Measurements from ENCODE around the gene RPH3AL.
"Not testable (repeated sequence)": the region's sequence is repeated elsewhere in the genome, so short reads cannot be mapped to it uniquely, and the experiment has no call there.

Gene RPH3AL

DNA sequence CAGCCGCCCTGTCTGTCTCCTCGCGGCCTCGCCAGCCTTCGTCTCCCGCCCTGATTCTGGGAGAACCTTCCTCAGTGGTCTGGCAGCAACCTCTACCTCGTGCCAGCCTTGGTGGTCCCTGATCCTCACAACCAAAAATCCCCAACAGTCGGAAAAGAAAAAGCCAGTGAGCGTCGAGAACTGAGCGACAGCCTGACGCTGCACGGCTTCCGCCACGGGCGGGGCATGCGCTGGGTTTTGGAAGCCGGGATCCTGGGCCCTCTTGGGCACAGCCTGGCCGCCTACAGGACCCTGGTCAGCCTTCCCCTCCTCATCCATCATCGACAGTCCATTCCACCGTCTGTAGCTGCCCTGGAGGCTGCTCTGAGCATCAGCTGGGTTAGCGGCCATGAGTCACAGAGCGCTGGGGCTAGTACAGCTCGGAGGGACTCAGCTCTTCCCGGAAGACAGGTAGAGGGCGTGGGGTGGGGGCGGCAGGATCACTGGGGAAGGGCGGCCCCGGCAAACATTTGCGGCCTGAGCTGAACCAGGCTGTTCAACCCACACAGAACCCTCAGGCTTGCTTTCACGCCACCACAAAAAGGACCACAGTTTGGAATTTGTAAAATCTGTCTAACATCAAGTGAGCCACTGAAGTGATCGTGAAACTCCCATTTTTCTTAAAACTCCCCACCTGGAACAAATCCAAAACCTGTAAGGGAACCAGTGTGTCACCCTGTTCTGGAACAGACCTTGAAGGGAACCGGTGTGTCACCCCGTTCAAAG is 115.8 kb downstream of the RPH3AL start:
- H3K27ac ChIP-seq, result no peak overlapping the region
- TF ChIP-seq, protein P1, sequence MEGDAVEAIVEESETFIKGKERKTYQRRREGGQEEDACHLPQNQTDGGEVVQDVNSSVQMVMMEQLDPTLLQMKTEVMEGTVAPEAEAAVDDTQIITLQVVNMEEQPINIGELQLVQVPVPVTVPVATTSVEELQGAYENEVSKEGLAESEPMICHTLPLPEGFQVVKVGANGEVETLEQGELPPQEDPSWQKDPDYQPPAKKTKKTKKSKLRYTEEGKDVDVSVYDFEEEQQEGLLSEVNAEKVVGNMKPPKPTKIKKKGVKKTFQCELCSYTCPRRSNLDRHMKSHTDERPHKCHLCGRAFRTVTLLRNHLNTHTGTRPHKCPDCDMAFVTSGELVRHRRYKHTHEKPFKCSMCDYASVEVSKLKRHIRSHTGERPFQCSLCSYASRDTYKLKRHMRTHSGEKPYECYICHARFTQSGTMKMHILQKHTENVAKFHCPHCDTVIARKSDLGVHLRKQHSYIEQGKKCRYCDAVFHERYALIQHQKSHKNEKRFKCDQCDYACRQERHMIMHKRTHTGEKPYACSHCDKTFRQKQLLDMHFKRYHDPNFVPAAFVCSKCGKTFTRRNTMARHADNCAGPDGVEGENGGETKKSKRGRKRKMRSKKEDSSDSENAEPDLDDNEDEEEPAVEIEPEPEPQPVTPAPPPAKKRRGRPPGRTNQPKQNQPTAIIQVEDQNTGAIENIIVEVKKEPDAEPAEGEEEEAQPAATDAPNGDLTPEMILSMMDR (conservative IDR thresholded peaks at IDR 0.05), result no peak

DNA sequence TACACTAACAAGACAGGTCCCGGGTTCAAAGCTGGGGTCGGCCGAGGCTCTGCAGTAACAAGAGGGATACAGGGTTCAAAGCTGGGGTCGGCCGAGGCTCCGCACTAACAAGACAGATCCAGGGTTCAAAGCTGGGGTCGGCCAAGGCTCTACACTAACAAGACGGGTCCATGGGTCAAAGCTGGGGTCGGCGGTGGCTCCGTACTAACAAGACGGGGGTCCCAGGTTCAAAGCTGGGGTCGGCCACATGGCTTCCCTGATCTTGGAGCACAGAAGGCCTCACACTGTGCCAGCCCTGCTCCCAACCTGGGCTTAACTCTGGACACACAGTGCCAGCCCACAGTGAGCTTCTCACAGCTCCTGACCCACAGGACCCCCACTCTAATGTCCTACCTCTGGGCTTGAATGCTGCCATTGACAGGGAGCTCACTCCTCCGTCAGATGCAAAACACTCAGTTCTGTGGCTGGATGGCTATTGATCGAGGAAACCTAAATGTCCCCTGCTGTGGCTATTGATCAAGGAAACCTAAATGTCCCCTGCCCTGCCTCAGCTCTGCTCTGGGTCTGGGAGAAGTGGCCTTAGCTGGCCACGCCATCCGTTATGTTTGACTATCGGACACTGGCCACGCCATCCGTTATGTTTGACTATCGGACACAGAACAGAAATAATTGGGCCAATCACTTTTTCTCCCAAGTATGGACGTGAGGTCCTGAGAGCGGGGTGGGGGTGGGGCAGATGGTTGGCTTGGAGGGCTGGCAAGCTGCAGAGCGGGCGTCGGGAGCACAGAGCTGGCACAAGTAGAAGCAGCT is 116.6 kb downstream of the RPH3AL start:
- H3K27ac ChIP-seq, result no peak overlapping the region
- TF ChIP-seq, protein P1 (conservative IDR thresholded peaks at IDR 0.05), result no peak

DNA sequence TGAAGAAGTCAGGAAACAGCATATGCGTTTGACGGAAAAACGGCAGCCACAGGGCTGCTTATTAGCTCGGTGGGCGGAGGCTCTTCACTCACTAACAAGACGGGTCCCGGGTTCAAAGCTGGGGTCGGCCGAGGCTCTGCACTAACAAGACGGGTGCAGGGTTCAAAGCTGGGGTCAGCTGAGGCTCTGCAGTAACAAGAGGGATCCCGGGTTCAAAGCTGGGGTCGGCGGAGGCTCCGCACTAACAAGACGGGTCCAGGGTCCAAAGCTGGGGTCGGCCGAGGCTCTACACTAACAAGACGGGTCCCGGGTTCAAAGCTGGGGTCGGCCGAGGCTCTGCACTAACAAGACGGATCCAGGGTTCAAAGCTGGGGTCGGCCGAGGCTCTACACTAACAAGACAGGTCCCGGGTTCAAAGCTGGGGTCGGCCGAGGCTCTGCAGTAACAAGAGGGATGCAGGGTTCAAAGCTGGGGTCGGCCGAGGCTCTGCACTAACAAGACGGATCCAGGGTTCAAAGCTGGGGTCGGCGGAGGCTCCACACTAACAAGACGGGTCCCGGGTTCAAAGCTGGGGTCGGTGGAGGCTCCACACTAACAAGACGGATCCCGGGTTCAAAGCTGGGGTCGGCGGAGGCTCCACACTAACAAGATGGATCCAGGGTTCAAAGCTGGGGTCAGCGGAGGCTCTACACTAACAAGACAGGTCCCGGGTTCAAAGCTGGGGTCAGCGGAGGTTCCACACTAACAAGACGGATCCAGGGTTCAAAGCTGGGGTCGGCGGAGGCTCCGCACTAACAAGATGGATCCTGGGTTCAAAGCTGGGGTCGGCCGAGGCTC is 117.4 kb downstream of the RPH3AL start:
- not testable (repeated sequence) for H3K27ac ChIP-seq

DNA sequence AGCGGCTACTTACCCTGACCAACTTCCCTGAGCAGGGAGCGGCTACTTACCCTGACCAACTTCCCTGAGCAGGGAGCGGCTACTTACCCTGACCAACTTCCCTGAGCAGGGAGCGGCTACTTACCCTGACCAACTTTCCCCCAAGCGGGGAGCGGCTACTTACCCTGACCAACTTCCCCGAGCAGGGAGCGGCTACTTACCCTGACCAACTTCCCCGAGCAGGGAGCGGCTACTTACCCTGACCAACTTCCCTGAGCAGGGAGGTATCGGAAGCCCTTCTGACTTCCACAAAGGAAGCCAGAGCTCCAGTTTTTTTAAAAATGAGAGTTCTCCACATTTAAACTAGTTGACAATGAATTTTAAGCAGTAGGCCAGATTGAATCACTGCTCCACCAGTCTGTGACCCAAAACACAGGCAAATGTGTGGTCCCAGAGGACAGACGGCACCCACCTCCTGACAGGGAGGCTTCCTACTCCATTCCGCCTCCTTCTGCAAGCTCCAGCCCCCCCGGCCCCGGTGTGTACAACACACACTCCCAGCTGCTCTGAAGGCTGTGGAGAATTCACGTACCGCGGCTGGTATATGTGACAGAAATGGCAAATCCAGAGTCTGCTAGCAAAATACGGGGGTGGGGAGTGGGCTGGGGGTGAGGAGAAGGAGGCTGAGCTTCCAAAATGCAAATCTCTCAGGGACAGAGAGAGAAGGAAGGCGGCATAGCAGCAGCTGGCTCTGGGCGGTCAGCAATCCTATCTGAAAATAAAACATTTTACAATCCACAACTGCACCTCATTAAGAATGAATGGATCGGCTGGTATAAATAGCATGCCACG is 118.2 kb downstream of the RPH3AL start:
- H3K27ac ChIP-seq, result not testable (repeated sequence)

DNA sequence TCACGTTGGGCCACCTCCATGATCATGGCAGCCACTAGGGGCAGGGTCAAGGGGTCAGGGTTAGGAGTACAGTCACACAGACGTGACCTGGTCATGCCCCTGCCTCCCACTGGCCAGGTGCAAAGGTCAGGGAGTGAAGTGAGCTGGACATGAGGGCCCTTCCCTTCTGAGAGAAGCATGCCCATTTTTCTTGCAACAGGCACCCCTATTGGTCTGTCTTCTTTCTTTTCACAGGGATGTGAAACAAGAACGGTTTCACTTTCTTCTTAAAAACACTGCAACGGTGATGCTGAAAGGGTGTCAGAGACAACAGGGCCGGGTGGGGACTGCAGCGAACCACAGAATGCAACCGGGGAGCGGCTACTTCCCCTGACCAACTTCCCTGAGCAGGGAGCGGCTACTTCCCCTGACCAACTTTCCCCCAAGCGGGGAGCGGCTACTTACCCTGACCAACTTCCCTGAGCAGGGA is 119.1 kb downstream of the RPH3AL start:
- no peak overlapping the region for H3K27ac ChIP-seq
- TF ChIP-seq, protein P1 (conservative IDR thresholded peaks at IDR 0.05), result no peak

DNA sequence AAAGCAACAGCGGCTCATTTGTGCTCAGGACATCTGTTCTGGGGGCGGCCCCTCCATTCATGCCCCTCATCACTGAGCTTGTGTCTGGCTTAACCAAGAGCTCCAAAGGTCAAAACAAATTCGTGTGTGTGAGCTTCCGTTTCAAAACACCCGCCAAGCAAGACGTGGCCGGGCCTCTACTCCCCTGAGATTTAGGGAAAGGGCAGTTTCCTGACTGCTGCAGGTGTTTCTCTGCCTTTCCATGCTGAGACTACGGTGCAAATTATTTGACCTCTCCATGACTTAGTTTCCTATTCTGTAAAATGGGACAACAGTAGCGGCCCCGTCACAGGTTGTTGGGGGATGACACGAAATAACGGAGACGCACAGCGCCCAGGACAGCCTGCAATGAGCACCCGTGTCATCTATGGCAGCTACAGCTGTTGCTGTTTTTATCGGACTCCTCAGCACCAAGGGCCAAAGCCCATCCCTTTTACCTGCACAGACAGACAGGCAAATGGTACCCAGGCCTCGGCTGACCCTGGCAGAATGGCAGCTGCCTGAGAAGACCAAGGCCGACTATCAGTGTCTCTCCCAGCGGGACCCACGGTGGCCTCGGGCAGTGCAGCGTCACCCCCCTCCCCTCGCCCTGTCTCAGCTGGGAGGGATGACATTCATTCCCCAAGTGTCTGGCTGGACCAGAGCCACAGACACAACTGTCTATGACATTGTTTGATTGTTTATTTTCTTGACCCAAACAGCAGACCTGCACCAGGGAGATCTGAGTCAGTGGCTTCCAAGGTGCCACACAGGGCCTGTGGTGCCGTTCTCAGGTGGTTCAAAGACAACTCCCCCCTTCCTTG is 120.4 kb downstream of the RPH3AL start:
- TF ChIP-seq, protein P1 (conservative IDR thresholded peaks at IDR 0.05), result no peak
- H3K27ac ChIP-seq, result no peak overlapping the region

DNA sequence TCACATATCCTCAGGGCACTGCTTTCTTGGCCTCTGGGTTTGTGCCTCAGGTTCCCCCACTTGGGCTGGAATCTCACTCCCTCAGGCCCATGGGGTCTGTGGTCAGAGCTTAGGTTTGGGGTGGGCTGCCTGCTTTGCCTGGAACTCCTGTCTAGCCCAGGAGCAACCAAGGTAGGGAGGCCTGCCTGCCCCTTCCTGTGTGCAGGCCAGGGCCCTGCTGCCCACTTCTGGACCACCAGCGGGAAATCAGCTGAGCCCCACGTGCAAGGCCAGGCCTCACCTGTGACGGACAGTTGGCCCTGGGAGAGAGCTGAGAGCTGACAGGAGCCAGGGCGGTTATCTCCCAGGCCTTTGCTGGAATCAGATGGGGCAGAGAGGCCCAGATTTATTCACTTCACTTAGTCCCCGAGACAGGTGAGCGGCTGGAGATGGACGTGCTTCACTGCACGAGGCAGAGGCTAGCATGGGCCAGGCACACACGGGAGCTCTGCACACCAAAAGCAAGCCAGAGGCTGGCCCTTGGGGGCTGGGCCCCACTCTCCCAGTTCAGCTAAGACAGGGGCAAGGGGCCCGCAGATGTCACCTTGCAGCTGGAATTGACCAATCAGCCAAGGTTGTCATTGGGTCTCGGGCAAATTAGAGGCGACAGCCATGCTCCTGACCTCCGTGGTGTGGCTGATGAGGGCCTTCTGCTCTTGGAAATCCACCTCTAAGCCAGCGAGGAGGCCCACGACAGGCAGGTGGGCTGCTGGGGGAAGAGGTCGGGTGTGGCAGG is 121.2 kb downstream of the RPH3AL start:
- no peak overlapping the region for H3K27ac ChIP-seq
- TF ChIP-seq, protein P1 (conservative IDR thresholded peaks at IDR 0.05), result no peak

Measured in VCaP (cell line).